Measurements from ENCODE around the gene FRMD4A. TPM values are rescaled to one million over a fixed set of nuclear protein-coding genes. Genes with fewer than 3 reads are reported as not detected.

FRMD4A gene
- total and polyA plus RNA-seq, 10 of the 15 experiments (the other 5 are each of a cell fraction or from before 2014, with no cell fraction given): 17.8 to 75.2 (median 39.1) TPM

DNA sequence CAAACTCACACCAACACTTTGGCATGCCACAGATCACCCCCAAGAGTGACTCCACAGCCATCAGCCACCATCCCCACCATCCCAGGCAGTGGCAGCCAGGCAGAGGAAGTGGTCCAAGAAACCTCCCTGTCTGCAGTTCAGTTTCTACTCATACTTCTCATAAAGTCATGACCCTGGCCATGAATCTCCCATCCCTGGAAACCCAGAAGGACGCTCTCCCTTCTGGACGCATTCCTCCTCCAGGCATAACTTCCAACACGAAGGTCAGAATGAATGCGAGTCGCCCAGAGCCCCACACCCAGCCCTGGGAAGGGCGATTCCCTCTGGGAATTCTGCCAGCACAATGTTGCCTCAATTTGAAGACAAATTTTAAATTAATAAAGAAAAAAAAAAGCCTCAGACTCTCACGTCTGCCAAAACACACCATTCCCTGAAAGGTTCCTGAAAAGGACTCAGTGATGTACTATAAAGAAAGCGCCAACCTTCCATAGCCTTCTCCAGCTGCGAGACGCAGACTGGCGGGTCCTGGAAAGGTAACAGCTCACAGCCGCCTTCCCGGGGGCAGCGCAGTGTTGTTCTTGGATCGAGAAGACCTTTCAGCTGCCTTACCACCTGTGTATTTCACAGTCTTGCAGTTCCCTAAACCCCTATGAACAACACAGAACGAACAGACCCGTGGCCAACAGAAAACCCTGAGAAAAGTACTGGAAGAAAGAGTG, 307.6 kb downstream of the FRMD4A start:
- Histone ChIP-seq H4K20me1 (ENCODE audit: control insufficient read depth, insufficient read depth) (no peaks in the 10 kb centered on the region), H3K9ac (ENCODE audit: control insufficient read depth, insufficient read depth, low read length) (no peak overlapping the region), H3K4me1 (ENCODE audit: control insufficient read depth, insufficient read depth, low read length) (no peaks in the 10 kb centered on the region; the same call in 1 of the 2 replicates), H2AFZ (ENCODE audit: control insufficient read depth, low read depth, low read length) (no peak overlapping the region), H3K27me3 (replicated peaks in 1 of 2; ENCODE audit: control insufficient read depth in 2 of 2, insufficient read depth in 2 of 2, low read length in 1 of 2) (no peaks in the 10 kb centered on the region; a peak in 1 of 4 replicates), H3K79me2 (ENCODE audit: control insufficient read depth, insufficient read depth, low read length) (no peaks in the 10 kb centered on the region; the same call in none of the 2 replicates), H3K27ac (ENCODE audit: control insufficient read depth, insufficient read depth) (peak overlapping the region; percentile 32), H3K4me2 (ENCODE audit: control insufficient read depth, insufficient read depth) (peak overlapping the region; percentile 46), H3K36me3 (ENCODE audit: control insufficient read depth in 2 of 2, insufficient read depth in 2 of 2, low read length in 1 of 2) (no peaks in the 10 kb centered on the region), H3K9me3 (replicated peaks; ENCODE audit: control insufficient read depth, insufficient read depth, low read length) (no peaks in the 10 kb centered on the region), H3K4me3 (peak overlapping the region; percentile 48; the same call in 1 of the 2 replicates)
- DNase-seq (ENCODE audit: low read depth, low spot score) (no peak), FAIRE-seq (no peak), ATAC-seq (no peak)
- BruUV-seq (replicated peaks): no TSS peak
- ChIA-PET SMC1A (ENCODE audit: uncharacterized antibody, unreplicated experiment) (interaction anchor here (1.3 to 9.2 kb wide), 5 partner anchors 9 to 236 kb away, joined by 3 to 70 read pairs (median 5); no protein-coding TSS in a partner anchor), POLR2A (interaction anchor here (1.3 kb wide), 1 partner anchor 13 kb away, joined by 7 read pairs; no protein-coding TSS in a partner anchor), CTCF (interaction anchor here (0.6 to 1.2 kb wide), 4 partner anchors 11 to 93 kb away, joined by 3 to 4 read pairs (median 4); no protein-coding TSS in a partner anchor), RAD21 (ENCODE audit: unreplicated experiment) (interaction anchor here (0.6 to 1.7 kb wide), 8 partner anchors 12 to 366 kb away, joined by 3 to 8 read pairs (median 3); no protein-coding TSS in a partner anchor)
- intact Hi-C loops (cut with micrococcal nuclease; ENCODE audit: unreplicated experiment): no loop called here
- TF ChIP-seq SRF (IDR thresholded peaks at IDR 0.05; ENCODE audit: low read depth in 2 of 2, low read length in 2 of 2) (no peak), TBL1XR1 (IDR thresholded peaks at IDR 0.05; ENCODE audit: low read depth, low read length) (no peak), NFYB (IDR thresholded peaks at IDR 0.05; ENCODE audit: insufficient read depth, low read depth, low read length) (no peak), GABPA (IDR thresholded peaks at IDR 0.05; ENCODE audit: low read depth) (no peak), SPI1 (IDR thresholded peaks at IDR 0.05; ENCODE audit: borderline replicate concordance, insufficient read depth, low read depth, low read length) (peak; percentile 64; the same call in 1 of the 2 replicates), MTA2 (IDR thresholded peaks at IDR 0.05; ENCODE audit: low read depth) (no peak), LARP7 (IDR thresholded peaks at IDR 0.05) (no peak), CHD2 (IDR thresholded peaks at IDR 0.05; ENCODE audit: borderline replicate concordance, low read depth, low read length) (no peak)
- TF ChIP-seq, protein P1, sequence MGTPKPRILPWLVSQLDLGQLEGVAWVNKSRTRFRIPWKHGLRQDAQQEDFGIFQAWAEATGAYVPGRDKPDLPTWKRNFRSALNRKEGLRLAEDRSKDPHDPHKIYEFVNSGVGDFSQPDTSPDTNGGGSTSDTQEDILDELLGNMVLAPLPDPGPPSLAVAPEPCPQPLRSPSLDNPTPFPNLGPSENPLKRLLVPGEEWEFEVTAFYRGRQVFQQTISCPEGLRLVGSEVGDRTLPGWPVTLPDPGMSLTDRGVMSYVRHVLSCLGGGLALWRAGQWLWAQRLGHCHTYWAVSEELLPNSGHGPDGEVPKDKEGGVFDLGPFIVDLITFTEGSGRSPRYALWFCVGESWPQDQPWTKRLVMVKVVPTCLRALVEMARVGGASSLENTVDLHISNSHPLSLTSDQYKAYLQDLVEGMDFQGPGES (IDR thresholded peaks at IDR 0.05): no peak
- 66% methylated on average over 17 of the region's 17 CpGs for WGBS (ENCODE audit: insufficient coverage, insufficient replicate concordance, low lambda C conversion rate, missing lambda C conversion rate)
- in situ Hi-C loops (cut with MboI): no loop called here

Data from GM12878 (cell line).